Measurements from ENCODE around the gene WFDC2.
A peak's percentile ranks its signal among the peaks of the same experiment; 100 is the strongest.

WFDC2 gene, protein sequence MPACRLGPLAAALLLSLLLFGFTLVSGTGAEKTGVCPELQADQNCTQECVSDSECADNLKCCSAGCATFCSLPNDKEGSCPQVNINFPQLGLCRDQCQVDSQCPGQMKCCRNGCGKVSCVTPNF

DNA sequence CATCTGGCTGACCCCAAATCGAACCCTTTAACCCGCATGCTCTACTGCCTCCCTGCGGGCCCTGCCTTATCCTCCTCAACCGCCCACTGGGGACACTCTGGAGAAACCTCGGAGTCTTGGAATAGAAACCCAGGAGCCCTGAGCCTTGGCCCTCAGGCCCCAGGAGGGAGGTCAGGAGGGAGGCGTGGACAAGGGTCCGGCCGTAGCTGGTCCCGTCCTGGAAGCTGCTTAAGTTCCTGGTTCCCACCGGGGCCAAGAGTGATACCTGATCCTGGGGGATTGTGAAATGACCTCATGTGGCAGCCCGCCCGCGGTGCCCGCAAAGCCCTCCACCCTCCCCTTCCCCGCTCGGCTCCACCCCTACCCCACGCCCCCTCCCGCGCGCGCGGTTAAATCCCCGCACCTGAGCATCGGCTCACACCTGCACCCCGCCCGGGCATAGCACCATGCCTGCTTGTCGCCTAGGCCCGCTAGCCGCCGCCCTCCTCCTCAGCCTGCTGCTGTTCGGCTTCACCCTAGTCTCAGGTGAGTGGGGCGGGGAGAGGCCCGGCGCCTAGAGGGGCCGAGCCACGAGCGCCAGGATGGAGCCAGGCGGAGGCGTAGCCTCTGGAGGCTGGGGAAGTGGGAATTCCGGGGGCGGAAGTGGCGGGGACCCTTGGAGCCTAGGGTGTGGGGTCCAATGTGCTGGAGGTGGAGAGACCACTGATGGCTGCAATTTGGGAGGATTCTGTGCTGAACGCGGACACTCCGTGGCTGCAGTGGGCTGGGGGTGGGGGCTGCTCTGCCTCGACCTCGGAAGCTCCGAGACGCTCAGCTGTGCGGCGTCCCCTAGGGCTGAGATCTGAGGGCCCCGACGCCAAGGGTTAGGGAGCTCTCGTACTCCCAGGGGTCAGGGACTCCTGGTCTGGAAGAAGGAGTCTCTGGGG lies at the start of gene WFDC2:
Gene WFDC2 (plus strand): TSS at position 418 of the 926 bp plus-strand sequence. CDS start 29 bp downstream, at position 447.
- TF ChIP-seq ZNF70 (CRISPR knock-in tag; IDR thresholded peaks at IDR 0.05) (no peak), PPARA (CRISPR knock-in tag; IDR thresholded peaks at IDR 0.05; ENCODE audit: borderline replicate concordance) (no peak), PATZ1 (CRISPR knock-in tag; IDR thresholded peaks at IDR 0.05; ENCODE audit: borderline replicate concordance) (no peak), ZFP3 (CRISPR knock-in tag; IDR thresholded peaks at IDR 0.05) (no peak), ZC3H10 (CRISPR knock-in tag; IDR thresholded peaks at IDR 0.05) (no peak), ZFP30 (CRISPR knock-in tag; IDR thresholded peaks at IDR 0.05) (no peak), ISL1 (CRISPR knock-in tag; IDR thresholded peaks at IDR 0.05) (no peak), TSHZ2 (CRISPR knock-in tag; IDR thresholded peaks at IDR 0.05) (no peak), OSR1 (CRISPR knock-in tag; IDR thresholded peaks at IDR 0.05) (no peak), ZNF8 (CRISPR knock-in tag; IDR thresholded peaks at IDR 0.05) (no peak), BACH2 (CRISPR knock-in tag; IDR thresholded peaks at IDR 0.05; ENCODE audit: borderline replicate concordance) (no peak), SNAI2 (CRISPR knock-in tag; IDR thresholded peaks at IDR 0.05) (no peak), TOX (CRISPR knock-in tag; IDR thresholded peaks at IDR 0.05; ENCODE audit: borderline replicate concordance) (no peak), CSDC2 (CRISPR knock-in tag; IDR thresholded peaks at IDR 0.05) (no peak), TCF4 (CRISPR knock-in tag; IDR thresholded peaks at IDR 0.05; ENCODE audit: borderline replicate concordance) (no peak), ARNTL (CRISPR knock-in tag; IDR thresholded peaks at IDR 0.05; ENCODE audit: borderline replicate concordance, low read depth) (no peak), GLIS3 (CRISPR knock-in tag; IDR thresholded peaks at IDR 0.05) (no peak)
- TF ChIP-seq, protein P1, sequence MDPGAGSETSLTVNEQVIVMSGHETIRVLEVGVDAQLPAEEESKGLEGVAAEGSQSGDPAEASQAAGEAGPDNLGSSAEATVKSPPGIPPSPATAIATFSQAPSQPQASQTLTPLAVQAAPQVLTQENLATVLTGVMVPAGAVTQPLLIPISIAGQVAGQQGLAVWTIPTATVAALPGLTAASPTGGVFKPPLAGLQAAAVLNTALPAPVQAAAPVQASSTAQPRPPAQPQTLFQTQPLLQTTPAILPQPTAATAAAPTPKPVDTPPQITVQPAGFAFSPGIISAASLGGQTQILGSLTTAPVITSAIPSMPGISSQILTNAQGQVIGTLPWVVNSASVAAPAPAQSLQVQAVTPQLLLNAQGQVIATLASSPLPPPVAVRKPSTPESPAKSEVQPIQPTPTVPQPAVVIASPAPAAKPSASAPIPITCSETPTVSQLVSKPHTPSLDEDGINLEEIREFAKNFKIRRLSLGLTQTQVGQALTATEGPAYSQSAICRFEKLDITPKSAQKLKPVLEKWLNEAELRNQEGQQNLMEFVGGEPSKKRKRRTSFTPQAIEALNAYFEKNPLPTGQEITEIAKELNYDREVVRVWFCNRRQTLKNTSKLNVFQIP (CRISPR knock-in tag; IDR thresholded peaks at IDR 0.05; ENCODE audit: borderline replicate concordance, low read depth), result no peak
- peak; percentile 47; the same call in 1 of the 3 replicates for ATAC-seq

GRCh38 chr20:45420125-45420524 lies 49.4 kb upstream of the WFDC2 start:
- TF ChIP-seq ZFP3 (CRISPR knock-in tag; IDR thresholded peaks at IDR 0.05) (no peak), ZNF70 (CRISPR knock-in tag; IDR thresholded peaks at IDR 0.05) (no peak), PPARA (CRISPR knock-in tag; IDR thresholded peaks at IDR 0.05; ENCODE audit: borderline replicate concordance) (no peak), ZNF565 (CRISPR knock-in tag; conservative IDR thresholded peaks at IDR 0.05; ENCODE audit: low read depth) (no peak), TCF4 (CRISPR knock-in tag; IDR thresholded peaks at IDR 0.05; ENCODE audit: borderline replicate concordance) (no peak), ZFP30 (CRISPR knock-in tag; IDR thresholded peaks at IDR 0.05) (no peak), GLIS3 (CRISPR knock-in tag; IDR thresholded peaks at IDR 0.05) (no peak)
- TF ChIP-seq, protein P2, sequence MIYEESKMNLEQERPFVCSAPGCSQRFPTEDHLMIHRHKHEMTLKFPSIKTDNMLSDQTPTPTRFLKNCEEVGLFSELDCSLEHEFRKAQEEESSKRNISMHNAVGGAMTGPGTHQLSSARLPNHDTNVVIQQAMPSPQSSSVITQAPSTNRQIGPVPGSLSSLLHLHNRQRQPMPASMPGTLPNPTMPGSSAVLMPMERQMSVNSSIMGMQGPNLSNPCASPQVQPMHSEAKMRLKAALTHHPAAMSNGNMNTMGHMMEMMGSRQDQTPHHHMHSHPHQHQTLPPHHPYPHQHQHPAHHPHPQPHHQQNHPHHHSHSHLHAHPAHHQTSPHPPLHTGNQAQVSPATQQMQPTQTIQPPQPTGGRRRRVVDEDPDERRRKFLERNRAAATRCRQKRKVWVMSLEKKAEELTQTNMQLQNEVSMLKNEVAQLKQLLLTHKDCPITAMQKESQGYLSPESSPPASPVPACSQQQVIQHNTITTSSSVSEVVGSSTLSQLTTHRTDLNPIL (CRISPR knock-in tag; IDR thresholded peaks at IDR 0.05; ENCODE audit: low read depth), result no peak

GRCh38 chr20:45423700-45424099 lies 45.9 kb upstream of the WFDC2 start:
- ATAC-seq, result no peak

More at GRCh38 chr20:45420125-45420524, 49.4 kb upstream of the WFDC2 start:
- ATAC-seq, result no peak

More at GRCh38 chr20:45423700-45424099, 45.9 kb upstream of the WFDC2 start:
- TF ChIP-seq, protein P1 (CRISPR knock-in tag; IDR thresholded peaks at IDR 0.05; ENCODE audit: borderline replicate concordance, low read depth), result no peak

Measured in SK-N-SH treated with all-trans-retinoic acid at 6 μM for 48 hours (cell line).